ENCODE data around the gene LHX3. TPM values are rescaled to one million over a fixed set of nuclear protein-coding genes. Genes with fewer than 3 reads are reported as not detected.

LHX3 gene
- total RNA-seq, 1 experiment from 2014 or later = not detected

DNA sequence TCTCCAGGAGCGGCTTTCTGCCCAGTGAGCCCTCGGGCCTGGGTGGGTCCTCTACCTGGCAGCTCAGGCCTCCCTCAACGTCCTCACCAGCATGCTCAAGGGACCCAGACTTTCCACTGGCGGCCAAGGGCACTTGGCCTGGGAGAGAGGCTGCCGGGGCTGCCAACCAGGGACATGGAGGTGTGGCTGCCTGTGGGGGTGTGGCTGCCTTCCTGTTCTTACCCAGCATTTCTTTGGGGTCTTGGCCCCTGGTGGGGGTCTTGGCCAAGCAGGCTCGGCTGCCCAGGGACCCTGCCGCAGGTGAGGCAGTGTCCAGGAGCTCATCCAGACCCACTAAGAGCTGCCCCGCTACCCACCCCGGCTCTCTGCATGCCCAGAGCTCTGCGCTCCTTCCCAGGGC is 47.9 kb upstream of the LHX3 start:
- Mint-ChIP-seq H3K4me3 (no peak overlapping the region), H3K27me3 (ENCODE audit: low read depth) (no peaks in the 10 kb centered on the region; the same call in 1 of the 2 replicates), H3K27ac (no peak overlapping the region), H3K9me3 (no peaks in the 10 kb centered on the region), H3K4me1 (peaks cover 5 to 13% of the 10 kb centered on the region in 2 experiments), H3K36me3 (ENCODE audit: insufficient read depth in 1 of 3, low read depth in 3 of 3) (no peaks in the 10 kb centered on the region)
- no peaks in the 10 kb centered on the region for H3K9me3 ChIP-seq (ENCODE audit: control insufficient read depth, low read depth, low read length)
- no peak overlapping the region for H2AFZ ChIP-seq (ENCODE audit: low read length)
- no peak overlapping the region for H4K5ac ChIP-seq (ENCODE audit: insufficient read length, low read depth, low read length)
- no peak overlapping the region for H3K23ac ChIP-seq (ENCODE audit: insufficient read length, low read depth, low read length)
- H3K4ac ChIP-seq (ENCODE audit: low read depth, low read length) = no peak overlapping the region
- H4K91ac ChIP-seq (ENCODE audit: insufficient read length, low read depth, low read length) = no peak overlapping the region
- no peak overlapping the region for H4K8ac ChIP-seq (replicated peaks; ENCODE audit: insufficient read length, low read depth, low read length)
- no peaks in the 10 kb centered on the region for H3K79me1 ChIP-seq (ENCODE audit: insufficient read depth, low read depth, low read length, poor library complexity, severe bottlenecking)
- no peak overlapping the region for H2AK5ac ChIP-seq (ENCODE audit: insufficient read length, low read length)
- DNase-seq = no peak
- no peaks in the 10 kb centered on the region for H3K27me3 ChIP-seq (ENCODE audit: insufficient read depth, low read length)
- no peak overlapping the region for H3T11ph ChIP-seq (ENCODE audit: low read length)
- no peak overlapping the region for H2BK15ac ChIP-seq (ENCODE audit: low read depth, low read length)
- WGBS (ENCODE audit: extremely low coverage, insufficient read length, low lambda C conversion rate) = no CpG with 5 or more reads among the region's 10 CpGs
- no peak overlapping the region for H3K56ac ChIP-seq (ENCODE audit: insufficient read length, low read depth, low read length)
- no peaks in the 10 kb centered on the region for H4K20me1 ChIP-seq (ENCODE audit: control insufficient read depth, insufficient read depth, insufficient read length)
- H2BK5ac ChIP-seq (ENCODE audit: insufficient read length, low read length) = no peak overlapping the region
- H3K23me2 ChIP-seq (ENCODE audit: insufficient read length, low read depth, low read length, poor library complexity, severe bottlenecking) = no peaks in the 10 kb centered on the region
- H3K9ac ChIP-seq (ENCODE audit: extremely low read depth, insufficient read length, low read length) = no peak overlapping the region
- no peaks in the 10 kb centered on the region for H3K79me2 ChIP-seq (ENCODE audit: insufficient read depth, low read length)
- no peak overlapping the region for H2BK20ac ChIP-seq (ENCODE audit: low read depth, low read length, poor library complexity, severe bottlenecking)
- TF ChIP-seq, protein P1, sequence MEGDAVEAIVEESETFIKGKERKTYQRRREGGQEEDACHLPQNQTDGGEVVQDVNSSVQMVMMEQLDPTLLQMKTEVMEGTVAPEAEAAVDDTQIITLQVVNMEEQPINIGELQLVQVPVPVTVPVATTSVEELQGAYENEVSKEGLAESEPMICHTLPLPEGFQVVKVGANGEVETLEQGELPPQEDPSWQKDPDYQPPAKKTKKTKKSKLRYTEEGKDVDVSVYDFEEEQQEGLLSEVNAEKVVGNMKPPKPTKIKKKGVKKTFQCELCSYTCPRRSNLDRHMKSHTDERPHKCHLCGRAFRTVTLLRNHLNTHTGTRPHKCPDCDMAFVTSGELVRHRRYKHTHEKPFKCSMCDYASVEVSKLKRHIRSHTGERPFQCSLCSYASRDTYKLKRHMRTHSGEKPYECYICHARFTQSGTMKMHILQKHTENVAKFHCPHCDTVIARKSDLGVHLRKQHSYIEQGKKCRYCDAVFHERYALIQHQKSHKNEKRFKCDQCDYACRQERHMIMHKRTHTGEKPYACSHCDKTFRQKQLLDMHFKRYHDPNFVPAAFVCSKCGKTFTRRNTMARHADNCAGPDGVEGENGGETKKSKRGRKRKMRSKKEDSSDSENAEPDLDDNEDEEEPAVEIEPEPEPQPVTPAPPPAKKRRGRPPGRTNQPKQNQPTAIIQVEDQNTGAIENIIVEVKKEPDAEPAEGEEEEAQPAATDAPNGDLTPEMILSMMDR (conservative IDR thresholded peaks at IDR 0.05) = no peak
- no peak overlapping the region for H2BK12ac ChIP-seq (ENCODE audit: insufficient read length, low read depth, low read length)
- no peak overlapping the region for H3K4me2 ChIP-seq (ENCODE audit: insufficient read depth, insufficient read length, low read length)
- H3K27ac ChIP-seq (ENCODE audit: insufficient read length, low read depth, low read length) = no peak overlapping the region
- H3K4me1 ChIP-seq (ENCODE audit: insufficient read depth, low read length) = no peaks in the 10 kb centered on the region
- no peak overlapping the region for H3K18ac ChIP-seq (ENCODE audit: insufficient read length, low read depth, low read length)
- no peak overlapping the region for H2BK120ac ChIP-seq (ENCODE audit: low read depth, low read length, poor library complexity, severe bottlenecking)
- H3K14ac ChIP-seq (ENCODE audit: insufficient read depth, low read length) = no peak overlapping the region

Measured in H9 (cell line).